GM18519 (cell line): ENCODE results near the gene TELO2.
"Not testable (repeated sequence)": the region's sequence is repeated elsewhere in the genome, so short reads cannot be mapped to it uniquely, and the experiment has no call there.

Experiments used
- ATAC-seq: cut with Tn5 transposase; IDR thresholded peaks from one replicate; pipeline ENCODE4 v1.9.1; 2021; ENCODE audit warnings: mild to moderate bottlenecking, moderate library complexity; ENCODE audit not compliant: unreplicated experiment, low FRiP score

The TELO2 gene

GRCh38 chr16:1474796-1475551 is 18.2 kb upstream of the TELO2 start, which contains the start of gene CLCN7:
CLCN7 (minus strand) TSS chr16:1475028; CDS start chr16:1474974, 54 bp downstream.
- peak; percentile 76 for ATAC-seq

GRCh38 chr16:1475552-1476114 is 17.5 kb upstream of the TELO2 start:
- ATAC-seq = no peak

GRCh38 chr16:1477033-1477432 is 16.1 kb upstream of the TELO2 start:
- no peak for ATAC-seq

- ATAC-seq = not testable (repeated sequence)
Measured at GRCh38 chr16:1478937-1479336, 14.2 kb upstream of the TELO2 start.

GRCh38 chr16:1481906-1482835 is 11.0 kb upstream of the TELO2 start:
- ATAC-seq = no peak

GRCh38 chr16:1485847-1486496 is 7.2 kb upstream of the TELO2 start:
- ATAC-seq = no peak

GRCh38 chr16:1486551-1487390 is 6.4 kb upstream of the TELO2 start:
- ATAC-seq = no peak

- no peak for ATAC-seq
Measured at GRCh38 chr16:1487395-1488053, 5.6 kb upstream of the TELO2 start.

GRCh38 chr16:1488054-1488601 is 5.0 kb upstream of the TELO2 start:
- ATAC-seq = no peak

- no peak for ATAC-seq
Measured at GRCh38 chr16:1488619-1489018, 4.5 kb upstream of the TELO2 start, which contains the start of gene PTX4. PTX4 (minus strand) TSS chr16:1488944; CDS start chr16:1488909, 35 bp downstream.

- no peak for ATAC-seq
Measured at GRCh38 chr16:1489077-1489476, 4.1 kb upstream of the TELO2 start.

GRCh38 chr16:1491327-1491726 is 1.8 kb upstream of the TELO2 start:
- ATAC-seq = no peak

- ATAC-seq = no peak
Measured at GRCh38 chr16:1492082-1492922, 858 bp upstream of the TELO2 start.

GRCh38 chr16:1493746-1494094 is 560 bp downstream of the TELO2 start:
- no peak for ATAC-seq

GRCh38 chr16:1494129-1494640 is 1.0 kb downstream of the TELO2 start:
- ATAC-seq = no peak

GRCh38 chr16:1494711-1495110 is 1.6 kb downstream of the TELO2 start:
- ATAC-seq = no peak

GRCh38 chr16:1495211-1495888 is 2.2 kb downstream of the TELO2 start:
- ATAC-seq = no peak
